Fibroblast of skin of left quadriceps (primary cell): ENCODE results near the gene GRIK5.
A peak's percentile ranks its signal among the peaks of the same experiment; 100 is the strongest.

Experiments
- DNase-seq, 2 experiments: peaks; one replicate each; pipeline ENCODE4 v3.0.0-alpha.2; 2013; ENCODE audit warnings: low read depth in 2 of 2

GRIK5 gene

GRCh38 chr19:41990615-41991014 lies 79.4 kb downstream of the GRIK5 start:
- DNase-seq = no peak

GRCh38 chr19:41990028-41990427 lies 80.0 kb downstream of the GRIK5 start:
- DNase-seq = no peak

- DNase-seq = no peak
Measured at GRCh38 chr19:41988947-41989346, 81.1 kb downstream of the GRIK5 start.

GRCh38 chr19:41987141-41987860 lies 82.7 kb downstream of the GRIK5 start:
- no peak for DNase-seq

GRCh38 chr19:41984961-41985360 lies 85.0 kb downstream of the GRIK5 start:
- no peak for DNase-seq

GRCh38 chr19:41981724-41982123 lies 88.3 kb downstream of the GRIK5 start:
- DNase-seq = no peak

GRCh38 chr19:41978470-41978869 lies 91.5 kb downstream of the GRIK5 start:
- DNase-seq = no peak

- DNase-seq = no peak
Measured at GRCh38 chr19:41977916-41978315, 92.1 kb downstream of the GRIK5 start.

GRCh38 chr19:41974652-41975051 lies 95.4 kb downstream of the GRIK5 start:
- no peak for DNase-seq

- DNase-seq = no peak
Measured at GRCh38 chr19:41971363-41971762, 98.6 kb downstream of the GRIK5 start.

GRCh38 chr19:41969772-41970458 lies 100.1 kb downstream of the GRIK5 start:
- DNase-seq = no peak

GRCh38 chr19:41968751-41969595 lies 101.0 kb downstream of the GRIK5 start:
- no peak for DNase-seq

GRCh38 chr19:41967054-41967783 lies 102.8 kb downstream of the GRIK5 start:
- DNase-seq = no peak

GRCh38 chr19:41965106-41965505 lies 104.9 kb downstream of the GRIK5 start:
- DNase-seq = no peak

- DNase-seq = no peak
Measured at GRCh38 chr19:41960973-41961372, 109.0 kb downstream of the GRIK5 start.

GRCh38 chr19:41959056-41960053 lies 110.7 kb downstream of the GRIK5 start, which contains the start of gene RABAC1:
Gene RABAC1, minus strand, starts transcription at chr19:41959321. Its CDS starts 29 bp downstream, at chr19:41959292.
- DNase-seq = peak; percentile 80

- peak; percentile 45 to 48 for DNase-seq
Measured at GRCh38 chr19:41958367-41959055, 111.5 kb downstream of the GRIK5 start.

GRCh38 chr19:41957838-41958366 lies 112.1 kb downstream of the GRIK5 start:
- DNase-seq = peak; percentile 48 to 56

- no peak for DNase-seq
Measured at GRCh38 chr19:41957161-41957837, 112.7 kb downstream of the GRIK5 start.
